GM12878 (cell line): ENCODE data around the gene MVP. TPM values are rescaled to one million over a fixed set of nuclear protein-coding genes. Genes with fewer than 3 reads are reported as not detected.

Source experiments
- ATAC-seq: fragments of 200-7000 bp; cut with Tn5 transposase; 3 replicates; pipeline ENCODE4 v1.9.1; 2020; ENCODE audit warnings: mild to moderate bottlenecking, moderate library complexity
- BruUV-seq: library from RNA; stranded (reverse); fragments of 400-500 nt; replicated peaks from 2 replicates; lab custom pipeline; 2021; lab: Mats Ljungman, UMichigan
- CTCF ChIA-PET: fragments of 300-600 bp; sonication (Branson Sonifier 250); formaldehyde crosslinking; extraction: SDS; loops from one replicate; lab custom pipeline; 2021; ENCODE audit warnings: inconsistent platforms; lab: Yijun Ruan, JAX
- POLR2A ChIA-PET: fragments of 350-600 bp; formaldehyde crosslinking; extraction: SDS; loops from one replicate; lab custom pipeline; 2021; ENCODE audit warnings: inconsistent platforms; lab: Charles Lee
- RAD21 ChIA-PET: fragments of 300-600 bp; sonication (Branson Sonifier 250); formaldehyde crosslinking; loops from one replicate; lab custom pipeline; 2023; ENCODE audit warnings: antibody characterized with exemption; ENCODE audit not compliant: unreplicated experiment; lab: Charles Lee
- SMC1A ChIA-PET: fragments of 300-600 bp; sonication (Branson Sonifier 250); formaldehyde crosslinking; loops from one replicate; lab custom pipeline; 2023; ENCODE audit not compliant: unreplicated experiment, uncharacterized antibody; lab: Charles Lee
- DNase-seq: peaks from one replicate; pipeline ENCODE4 v3.0.0-alpha.2; 2011; ENCODE audit warnings: low read depth, low spot score
- FAIRE-seq: peaks from 3 replicates; lab custom pipeline; 2011; peaks lifted over from hg19 to GRCh38; lab: Jason Lieb, UNC
- H2AFZ ChIP-seq: 2 replicates; pipeline ENCODE4 v1.6.0; 2011; ENCODE audit warnings: low read depth, low read length, control low read depth; ENCODE audit not compliant: control insufficient read depth
- H3K27ac ChIP-seq: 2 replicates; pipeline ENCODE4 v1.5.1; 2011; ENCODE audit warnings: control low read depth; ENCODE audit not compliant: control insufficient read depth, insufficient read depth
- H3K27me3 ChIP-seq, 2 experiments: replicated peaks in 1 of 2; 2 replicates each; pipeline versions ENCODE4 v1.6.0 to v1.6.1; 2011; ENCODE audit warnings: low read length in 1 of 2; ENCODE audit not compliant: control insufficient read depth in 2 of 2, insufficient read depth in 2 of 2
- H3K36me3 ChIP-seq, 2 experiments: 2 replicates each; pipeline ENCODE4 v1.5.1; 2011; ENCODE audit warnings: low read length in 1 of 2; ENCODE audit not compliant: control insufficient read depth in 2 of 2, insufficient read depth in 2 of 2
- H3K4me1 ChIP-seq: 2 replicates; pipeline ENCODE4 v1.6.1; 2011; ENCODE audit warnings: mild to moderate bottlenecking, low read length, moderate library complexity, mixed read lengths; ENCODE audit not compliant: control insufficient read depth, insufficient read depth
- H3K4me2 ChIP-seq: 2 replicates; pipeline ENCODE4 v1.6.0; 2011; ENCODE audit warnings: control low read depth; ENCODE audit not compliant: control insufficient read depth, insufficient read depth
- H3K4me3 ChIP-seq: fragments of 200-600 bp; sonication (generic); 2 replicates; pipeline ENCODE4 v1.5.1; 2016
- H3K79me2 ChIP-seq: 2 replicates; pipeline ENCODE4 v1.6.0; 2011; ENCODE audit warnings: low read length; ENCODE audit not compliant: control insufficient read depth, insufficient read depth
- H3K9ac ChIP-seq: 2 replicates; pipeline ENCODE4 v1.8.0; 2011; ENCODE audit warnings: low read length, control low read depth, mixed read lengths; ENCODE audit not compliant: control insufficient read depth, insufficient read depth
- H3K9me3 ChIP-seq: replicated peaks from 3 replicates; pipeline ENCODE4 v1.5.1; 2011; ENCODE audit warnings: mild to moderate bottlenecking, low read length; ENCODE audit not compliant: control insufficient read depth, insufficient read depth
- H4K20me1 ChIP-seq: 2 replicates; pipeline ENCODE4 v1.6.0; 2011; ENCODE audit not compliant: control insufficient read depth, insufficient read depth
- PKNOX1 ChIP-seq: fragments of 450-650 bp; IDR thresholded peaks from 2 replicates; pipeline ENCODE4 v1.6.1; 2016; ENCODE audit warnings: mild to moderate bottlenecking
- SRF ChIP-seq, 2 experiments: IDR thresholded peaks; 2 replicates each; pipeline ENCODE4 v1.6.1; 2011; ENCODE audit warnings: low read depth in 2 of 2, low read length in 2 of 2, mild to moderate bottlenecking in 1 of 2, moderate library complexity in 1 of 2
- ZBED1 ChIP-seq: IDR thresholded peaks from 2 replicates; pipeline ENCODE4 v1.6.1; 2016; ENCODE audit warnings: borderline replicate concordance
- WGBS: methylation state at CpG from one replicate; pipeline ENCODE4 v1.1.6; 2016; ENCODE audit warnings: low lambda C conversion rate; ENCODE audit not compliant: insufficient replicate concordance, insufficient coverage; ENCODE audit errors: missing lambda C conversion rate; 5-methylcytosine and 5-hydroxymethylcytosine counted together
- in situ Hi-C: fragments of 300-500 bp; cut with MboI; formaldehyde crosslinking; loops from 9 replicates; pipeline ENCODE4 v1.14.3; 2018; ENCODE audit warnings: mixed read lengths
- intact Hi-C: fragments of 100-400 bp; cut with micrococcal nuclease; formaldehyde crosslinking; loops from one replicate; pipeline ENCODE4 v1.14.2; 2022; ENCODE audit not compliant: unreplicated experiment
- polyA plus RNA-seq, 11 experiments: library from polyadenylated mRNA; depleted of rRNA in 4 of 11; unstranded in 6 of 11; stranded (reverse) in 5 of 11; fragments of >200 nt; fragmentation: Nextera tagmentation in 4 of 11; fragmentation: Illumina TruSeq in 1 of 11; extraction: Ambion mirVana in 4 of 11; extraction: Trizol in 1 of 11; gene quantifications; 1 replicate in 1 of 11; 2 replicates in 10 of 11; pipeline versions ENCODE4 v1.2.1 to v1.2.3, GENCODE V29; 2011 to 2016; ENCODE audit warnings: inconsistent platforms in 2 of 11, missing spikeins in 2 of 11, low read depth in 1 of 11
- total RNA-seq, 4 experiments: library from RNA; depleted of rRNA in 3 of 4; stranded (reverse); fragments of >200 nt in 3 of 4; fragmentation: Illumina TruSeq in 1 of 4; extraction: Trizol in 1 of 4; gene quantifications; 2 replicates each; pipeline versions ENCODE4 v1.2.1 to v1.2.3, GENCODE V29; 2013 to 2021

MVP gene
- total and polyA plus RNA-seq, 10 of the 15 experiments (the other 5 are each of a cell fraction or from before 2014, with no cell fraction given), result 0.98 to 74.2 (median 54.7) TPM

DNA sequence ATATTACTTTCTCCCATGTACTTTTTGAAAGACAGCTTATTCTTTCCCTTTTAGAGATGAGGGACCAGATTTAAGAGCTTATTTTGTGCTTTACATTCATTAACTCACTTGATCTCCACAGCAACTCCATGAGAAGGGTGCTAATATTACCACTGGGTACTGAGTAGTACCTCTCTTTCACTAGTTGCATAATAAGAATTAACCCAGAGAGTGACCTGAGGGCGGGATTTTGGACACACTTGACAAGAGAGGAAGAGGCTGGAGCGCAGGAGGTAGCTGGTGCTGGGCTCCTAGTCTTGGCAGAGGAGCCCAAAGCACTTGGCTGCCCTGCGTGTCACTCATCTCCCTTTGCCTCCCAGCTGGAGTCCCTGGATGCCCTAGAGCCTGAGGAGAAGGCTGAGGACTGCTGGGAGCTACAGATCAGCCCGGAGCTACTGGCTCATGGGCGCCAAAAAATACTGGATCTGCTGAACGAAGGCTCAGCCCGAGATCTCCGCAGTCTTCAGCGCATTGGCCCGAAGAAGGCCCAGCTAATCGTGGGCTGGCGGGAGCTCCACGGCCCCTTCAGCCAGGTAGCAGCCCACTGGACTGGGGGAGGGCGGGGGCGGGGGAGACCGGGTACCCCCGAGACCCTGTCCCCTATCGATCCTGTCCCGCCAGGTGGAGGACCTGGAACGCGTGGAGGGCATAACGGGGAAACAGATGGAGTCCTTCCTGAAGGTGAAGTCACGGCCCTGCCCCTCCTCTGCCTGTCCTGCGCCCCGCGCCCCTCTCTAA, 15.6 kb upstream of the MVP start:
- Histone ChIP-seq H3K4me2 (peak overlapping the region; percentile 85), H3K9me3 (no peaks in the 10 kb centered on the region), H2AFZ (peak overlapping the region; percentile 42; the same call in 1 of the 2 replicates), H3K4me3 (peak overlapping the region; percentile 73), H3K27me3 (no peaks in the 10 kb centered on the region), H3K9ac (peak overlapping the region; percentile 92), H3K4me1 (peaks cover 17% of the 10 kb centered on the region), H3K27ac (peak overlapping the region; percentile 91), H3K79me2 (peaks cover 32% of the 10 kb centered on the region), H4K20me1 (no peaks in the 10 kb centered on the region), H3K36me3 (peaks cover 24 to 32% of the 10 kb centered on the region in 2 experiments)
- 3% methylated on average over 22 of the region's 26 CpGs for WGBS
- ChIA-PET SMC1A (interaction anchor here (0.6 to 4.6 kb wide), 10 partner anchors 11 to 81 kb away, joined by 3 to 38 read pairs (median 4); partner anchors contain the start of genes KIF22, MVP and PAGR1), CTCF (interaction anchor here (0.5 to 2.9 kb wide), 11 partner anchors 12 to 168 kb away, joined by 3 to 24 read pairs (median 5); partner anchors contain the start of genes KIF22, MVP and PAGR1), RAD21 (interaction anchor here (0.8 to 1.4 kb wide), 5 partner anchors 11 to 73 kb away, joined by 3 to 5 read pairs (median 4); partner anchors contain the start of genes KIF22 and PAGR1), POLR2A (interaction anchor here (0.6 to 2.1 kb wide), 9 partner anchors 8 to 169 kb away, joined by 3 to 24 read pairs (median 6); partner anchors contain the start of genes KIF22, MVP and TAOK2)
- intact Hi-C loops (loop anchor here (1.0 to 5.0 kb wide), 2 partner anchors 14 to 102 kb away; partner anchors contain the start of gene KIF22), in situ Hi-C loops (no loop called here)
- no peak for FAIRE-seq
- TF ChIP-seq ZBED1 (no peak), SRF (IDR thresholded peaks at IDR 0.05; ENCODE audit: low read depth in 2 of 2, low read length in 2 of 2) (0 out of 4 replicates have a peak, but pooled peaks of 1 of the 2 experiments have one; percentile 5), PKNOX1 (peak; percentile 59)
- no peak for ATAC-seq
- DNase-seq, result no peak
- TSS peak; percentile 90 for BruUV-seq
